SH-SY5Y (cell line): ENCODE data around the gene MARCHF10.

Source experiments
- GATA2 ChIP-seq: IDR thresholded peaks from 2 replicates; pipeline ENCODE4 v1.6.1; 2011; ENCODE audit warnings: mild to moderate bottlenecking, low read depth, low read length
- GATA3 ChIP-seq: IDR thresholded peaks from 2 replicates; pipeline ENCODE4 v1.6.1; 2011; ENCODE audit warnings: low read depth, mild to moderate bottlenecking, low read length, moderate library complexity

DNA sequence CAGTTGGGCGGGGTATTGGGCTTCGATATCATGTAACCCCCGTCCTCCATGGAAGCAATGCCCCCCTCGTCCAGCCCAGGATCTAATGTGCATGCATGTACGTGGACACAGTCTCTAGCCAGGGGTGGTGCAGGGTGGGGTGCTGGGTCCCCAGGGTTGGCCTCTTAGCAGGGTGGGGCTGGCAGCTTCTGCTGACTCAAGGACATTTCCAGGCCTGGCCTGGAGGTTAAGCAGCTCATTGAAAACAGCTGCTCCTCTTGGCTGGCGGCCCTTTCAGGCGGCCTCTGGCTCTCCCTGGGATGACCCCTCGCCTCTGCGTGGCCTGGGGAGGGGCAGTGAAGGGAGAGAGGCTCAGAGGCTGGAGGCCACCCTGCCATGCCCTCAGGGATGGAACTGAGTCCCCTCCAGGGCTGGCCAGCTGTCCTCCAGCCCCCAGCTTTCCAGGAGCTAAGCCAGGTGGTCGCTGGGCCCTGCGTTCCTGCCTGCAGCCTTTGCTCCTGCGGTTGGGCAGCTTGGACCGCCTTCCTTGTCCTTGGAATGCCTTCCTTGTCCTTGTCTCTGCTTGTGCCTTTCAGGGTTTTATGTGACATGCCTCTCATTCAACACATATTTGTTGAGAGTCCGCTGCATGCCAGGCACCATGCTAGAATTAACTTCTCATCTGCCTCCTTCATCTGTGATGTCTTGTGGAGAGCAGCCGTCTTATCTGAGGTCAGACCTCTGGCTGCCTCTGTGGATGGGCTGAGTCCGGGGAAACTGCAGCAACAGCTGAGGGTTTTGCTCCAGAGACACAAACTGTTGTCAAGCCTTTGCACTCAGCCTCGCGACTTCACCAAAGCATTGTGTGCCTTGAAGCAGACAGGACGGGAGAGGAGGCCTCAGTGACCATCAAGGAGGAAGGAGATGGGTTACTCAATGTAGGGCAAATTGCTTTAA, 154.0 kb downstream of the MARCHF10 start:
- TF ChIP-seq GATA2 (no peak), GATA3 (no peak)
